Measurements from ENCODE around the gene TTC31.

Gene TTC31

DNA sequence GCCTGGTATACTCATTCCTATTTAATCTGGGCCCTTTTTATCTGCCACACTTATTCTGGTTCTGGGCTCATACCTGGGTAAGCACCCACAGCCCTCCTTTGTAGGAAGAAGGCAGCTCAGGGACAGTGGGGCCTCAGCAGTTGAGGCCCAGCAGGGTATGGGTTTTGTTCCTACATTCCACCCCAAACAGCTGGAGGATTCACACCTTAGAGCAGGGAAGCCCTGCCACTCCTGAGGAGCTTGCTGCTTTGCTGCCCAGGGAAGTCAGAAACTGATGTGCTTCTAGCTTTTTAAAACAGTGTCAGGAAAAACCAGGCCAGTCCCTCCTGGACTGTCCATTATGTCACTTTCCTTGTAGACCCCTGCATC lies 17.7 kb downstream of the TTC31 start:
- no peak overlapping the region for H3K4ac ChIP-seq (ENCODE audit: low read depth, low read length)
- H3K79me1 ChIP-seq (ENCODE audit: low read length): no peaks in the 10 kb centered on the region
- peak; percentile 36 for DNase-seq
- no peak overlapping the region for H3K4me2 ChIP-seq (ENCODE audit: low read length)
- H2BK15ac ChIP-seq (replicated peaks; ENCODE audit: low read depth): no peak overlapping the region
- H2AK5ac ChIP-seq (ENCODE audit: low read length): no peak overlapping the region
- H3K9ac ChIP-seq (ENCODE audit: low read length): no peak overlapping the region
- H2BK5ac ChIP-seq (ENCODE audit: low read length): no peak overlapping the region
- H3K36me3 ChIP-seq (ENCODE audit: control insufficient read depth, insufficient read depth, low read length): no peaks in the 10 kb centered on the region
- H3K23ac ChIP-seq (ENCODE audit: low read length): no peak overlapping the region
- no peaks in the 10 kb centered on the region for H3K79me2 ChIP-seq (ENCODE audit: control insufficient read depth, insufficient read depth, low read length)
- no peak overlapping the region for H3K18ac ChIP-seq (ENCODE audit: low read length)
- no peak overlapping the region for H4K5ac ChIP-seq (ENCODE audit: low read length)
- no peak overlapping the region for H3K56ac ChIP-seq (ENCODE audit: low read length)
- peaks cover 79% of the 10 kb centered on the region for H3K27me3 ChIP-seq (ENCODE audit: insufficient read depth, low read length, poor library complexity)
- H4K8ac ChIP-seq (ENCODE audit: low read depth, low read length): no peak overlapping the region
- H3K27ac ChIP-seq (ENCODE audit: low read depth, low read length): no peak overlapping the region
- H3K4me3 ChIP-seq (ENCODE audit: low read length): no peak overlapping the region
- H3K4me1 ChIP-seq (ENCODE audit: control insufficient read depth, low read depth, low read length): peaks cover 3% of the 10 kb centered on the region
- H2BK120ac ChIP-seq (ENCODE audit: low read depth, low read length): no peak overlapping the region

DNA sequence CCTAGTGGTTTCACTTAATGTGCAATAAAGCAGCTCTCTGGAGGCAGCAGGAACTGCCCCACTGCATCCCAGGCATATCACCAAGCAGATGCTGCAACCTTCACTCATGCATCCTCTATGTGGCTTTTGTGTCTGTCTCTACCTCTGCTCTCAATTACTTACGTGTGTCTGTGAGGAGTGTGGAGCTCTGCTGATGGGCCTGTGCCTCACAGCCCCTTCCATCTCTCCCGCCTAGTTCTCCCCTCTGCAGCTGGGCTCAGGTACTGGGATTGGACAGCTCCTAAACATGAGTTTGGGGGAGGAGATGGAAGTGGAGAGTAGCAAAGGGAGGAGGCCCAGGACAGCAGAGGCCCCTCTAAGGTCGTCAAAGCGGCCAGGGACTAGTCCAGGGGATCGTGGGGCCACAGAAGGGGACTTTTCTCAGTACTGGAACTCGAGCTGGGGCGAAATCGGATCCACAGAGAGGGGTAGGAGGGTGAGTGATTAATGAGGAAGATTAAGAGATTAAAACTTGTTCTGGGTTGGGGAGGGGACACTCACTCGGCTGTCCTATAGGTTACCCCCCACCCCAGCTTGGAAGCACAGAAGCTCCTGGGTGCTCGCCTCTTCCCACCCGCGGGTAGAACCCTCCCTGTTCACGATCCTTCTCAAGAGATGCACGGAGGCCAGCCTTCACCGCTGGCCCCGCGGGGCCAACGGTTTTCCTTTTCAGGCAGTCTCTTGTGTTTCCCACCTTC lies 18.6 kb downstream of the TTC31 start:
- Histone ChIP-seq H3K27ac (ENCODE audit: low read depth, low read length) (no peak overlapping the region), H3K4me1 (ENCODE audit: control insufficient read depth, low read depth, low read length) (peaks cover 3% of the 10 kb centered on the region), H2BK15ac (replicated peaks; ENCODE audit: low read depth) (no peak overlapping the region), H4K8ac (ENCODE audit: low read depth, low read length) (no peak overlapping the region), H2AK5ac (ENCODE audit: low read length) (no peak overlapping the region), H2BK5ac (ENCODE audit: low read length) (no peak overlapping the region), H3K4me3 (ENCODE audit: low read length) (no peak overlapping the region), H3K79me2 (ENCODE audit: control insufficient read depth, insufficient read depth, low read length) (no peaks in the 10 kb centered on the region), H2BK120ac (ENCODE audit: low read depth, low read length) (no peak overlapping the region), H3K18ac (ENCODE audit: low read length) (no peak overlapping the region), H3K56ac (ENCODE audit: low read length) (no peak overlapping the region), H4K5ac (ENCODE audit: low read length) (no peak overlapping the region), H3K9ac (ENCODE audit: low read length) (no peak overlapping the region), H3K4ac (ENCODE audit: low read depth, low read length) (no peak overlapping the region), H3K79me1 (ENCODE audit: low read length) (no peaks in the 10 kb centered on the region), H3K4me2 (ENCODE audit: low read length) (no peak overlapping the region), H3K27me3 (ENCODE audit: insufficient read depth, low read length, poor library complexity) (peaks cover 77% of the 10 kb centered on the region), H3K36me3 (ENCODE audit: control insufficient read depth, insufficient read depth, low read length) (no peaks in the 10 kb centered on the region), H3K23ac (ENCODE audit: low read length) (no peak overlapping the region)
- no CpG with 5 or more reads among the region's 18 CpGs for whole genome bisulfite sequencing (ENCODE audit: extremely low coverage, insufficient coverage, low lambda C conversion rate)
- DNase-seq: peak; percentile 57

DNA sequence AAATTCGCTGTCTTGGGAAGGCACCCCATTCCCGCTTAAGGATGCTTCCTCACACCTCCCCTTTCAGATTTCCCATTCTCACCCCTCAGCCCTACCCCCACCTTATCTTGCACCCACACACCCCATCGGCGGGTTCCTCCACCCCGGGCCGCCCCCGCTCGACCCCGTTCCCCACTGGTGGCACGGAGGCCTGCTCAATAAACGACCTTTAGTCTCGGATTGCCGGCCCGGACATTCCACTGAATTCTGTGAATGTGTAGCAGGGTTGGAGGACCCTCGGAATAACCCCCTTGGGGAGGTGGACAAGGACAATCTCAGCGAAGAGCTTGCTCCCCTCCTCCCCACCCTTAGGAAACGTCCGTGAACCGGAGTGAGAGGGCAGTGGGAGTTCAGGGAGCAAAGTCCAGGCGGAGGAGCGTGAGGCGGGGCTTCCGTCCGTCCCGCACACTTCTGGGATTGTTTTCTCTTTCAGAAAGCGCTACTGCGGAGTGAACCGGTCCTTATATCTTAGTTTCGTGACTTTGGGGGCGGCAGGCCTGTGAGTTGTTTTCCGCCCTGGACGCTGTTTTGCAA lies 19.4 kb downstream of the TTC31 start:
- Histone ChIP-seq H3K4ac (ENCODE audit: low read depth, low read length) (no peak overlapping the region), H3K79me1 (ENCODE audit: low read length) (no peaks in the 10 kb centered on the region), H3K4me3 (ENCODE audit: low read length) (peak overlapping the region; percentile 18), H3K27me3 (ENCODE audit: insufficient read depth, low read length, poor library complexity) (peaks cover 70% of the 10 kb centered on the region), H2BK5ac (ENCODE audit: low read length) (no peak overlapping the region), H4K8ac (ENCODE audit: low read depth, low read length) (no peak overlapping the region), H3K36me3 (ENCODE audit: control insufficient read depth, insufficient read depth, low read length) (no peaks in the 10 kb centered on the region), H4K5ac (ENCODE audit: low read length) (no peak overlapping the region), H3K79me2 (ENCODE audit: control insufficient read depth, insufficient read depth, low read length) (no peaks in the 10 kb centered on the region), H2AK5ac (ENCODE audit: low read length) (no peak overlapping the region), H2BK120ac (ENCODE audit: low read depth, low read length) (no peak overlapping the region), H3K4me1 (ENCODE audit: control insufficient read depth, low read depth, low read length) (peaks cover 7% of the 10 kb centered on the region), H3K4me2 (ENCODE audit: low read length) (peak overlapping the region; percentile 20), H3K9ac (ENCODE audit: low read length) (peak overlapping the region; percentile 46), H3K18ac (ENCODE audit: low read length) (no peak overlapping the region), H3K56ac (ENCODE audit: low read length) (peak overlapping the region; percentile 81), H3K27ac (ENCODE audit: low read depth, low read length) (no peak overlapping the region), H3K23ac (ENCODE audit: low read length) (peak overlapping the region; percentile 48), H2BK15ac (replicated peaks; ENCODE audit: low read depth) (no peak overlapping the region)
- WGBS (ENCODE audit: extremely low coverage, insufficient coverage, low lambda C conversion rate): no CpG with 5 or more reads among the region's 32 CpGs
- DNase-seq: no peak

DNA sequence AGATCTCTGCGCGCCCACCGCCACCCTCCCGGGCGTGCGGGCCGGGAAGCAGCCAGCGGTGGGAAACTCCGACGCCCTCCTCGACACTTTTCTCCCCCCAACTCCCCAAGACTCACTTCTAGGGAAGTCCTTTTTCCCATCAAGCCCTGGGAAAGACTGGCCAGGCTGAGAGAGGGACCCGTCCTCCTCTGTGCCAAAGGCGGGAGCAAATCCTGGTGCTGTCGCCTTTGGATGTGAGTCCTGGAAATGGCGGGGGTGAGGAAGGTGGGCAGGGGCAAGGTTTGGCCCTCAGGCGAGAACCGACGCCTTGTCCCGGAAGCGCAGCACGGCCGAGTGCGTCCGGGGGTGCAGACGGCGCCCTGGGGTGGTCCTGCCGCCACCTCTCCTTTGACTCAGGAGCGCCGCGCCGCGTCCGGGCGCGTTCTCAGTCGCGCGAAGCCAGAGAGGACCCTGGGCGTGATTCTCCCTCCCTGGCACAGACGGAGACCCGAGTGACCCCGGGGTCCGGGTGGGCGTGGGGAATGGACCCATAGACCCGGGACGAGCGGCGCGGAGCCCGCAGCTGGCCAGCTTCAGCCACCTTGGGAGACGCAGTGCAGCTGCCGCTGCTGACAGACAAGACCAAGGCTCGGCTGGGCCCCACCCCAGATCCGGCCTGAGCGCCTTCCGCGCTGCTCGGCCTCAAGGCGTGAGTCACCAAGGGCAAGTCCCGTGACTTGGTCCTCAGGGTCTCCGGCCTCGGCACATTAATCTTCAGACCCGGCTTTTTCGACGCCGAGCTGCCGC lies 20.0 kb downstream of the TTC31 start:
- H3K27ac ChIP-seq (ENCODE audit: low read depth, low read length): no peak overlapping the region
- no peak overlapping the region for H2BK5ac ChIP-seq (ENCODE audit: low read length)
- H3K9ac ChIP-seq (ENCODE audit: low read length): peak overlapping the region; percentile 46
- no peak overlapping the region for H3K23ac ChIP-seq (ENCODE audit: low read length)
- H3K4me3 ChIP-seq (ENCODE audit: low read length): peak overlapping the region; percentile 18
- peak; percentile 78 for DNase-seq
- no CpG with 5 or more reads among the region's 67 CpGs for WGBS (ENCODE audit: extremely low coverage, insufficient coverage, low lambda C conversion rate)
- no peak overlapping the region for H3K4ac ChIP-seq (ENCODE audit: low read depth, low read length)
- no peaks in the 10 kb centered on the region for H3K36me3 ChIP-seq (ENCODE audit: control insufficient read depth, insufficient read depth, low read length)
- H4K8ac ChIP-seq (ENCODE audit: low read depth, low read length): no peak overlapping the region
- no peak overlapping the region for H2AK5ac ChIP-seq (ENCODE audit: low read length)
- peak overlapping the region; percentile 81 for H3K56ac ChIP-seq (ENCODE audit: low read length)
- peak overlapping the region; percentile 20 for H3K4me2 ChIP-seq (ENCODE audit: low read length)
- peak overlapping the region; percentile 22 for H3K18ac ChIP-seq (ENCODE audit: low read length)
- H3K79me2 ChIP-seq (ENCODE audit: control insufficient read depth, insufficient read depth, low read length): no peaks in the 10 kb centered on the region
- no peaks in the 10 kb centered on the region for H3K79me1 ChIP-seq (ENCODE audit: low read length)
- H2BK15ac ChIP-seq (replicated peaks; ENCODE audit: low read depth): no peak overlapping the region
- H2BK120ac ChIP-seq (ENCODE audit: low read depth, low read length): no peak overlapping the region
- H3K27me3 ChIP-seq (ENCODE audit: insufficient read depth, low read length, poor library complexity): peaks cover 63% of the 10 kb centered on the region
- no peak overlapping the region for H4K5ac ChIP-seq (ENCODE audit: low read length)
- peaks cover 7% of the 10 kb centered on the region for H3K4me1 ChIP-seq (ENCODE audit: control insufficient read depth, low read depth, low read length)

DNA sequence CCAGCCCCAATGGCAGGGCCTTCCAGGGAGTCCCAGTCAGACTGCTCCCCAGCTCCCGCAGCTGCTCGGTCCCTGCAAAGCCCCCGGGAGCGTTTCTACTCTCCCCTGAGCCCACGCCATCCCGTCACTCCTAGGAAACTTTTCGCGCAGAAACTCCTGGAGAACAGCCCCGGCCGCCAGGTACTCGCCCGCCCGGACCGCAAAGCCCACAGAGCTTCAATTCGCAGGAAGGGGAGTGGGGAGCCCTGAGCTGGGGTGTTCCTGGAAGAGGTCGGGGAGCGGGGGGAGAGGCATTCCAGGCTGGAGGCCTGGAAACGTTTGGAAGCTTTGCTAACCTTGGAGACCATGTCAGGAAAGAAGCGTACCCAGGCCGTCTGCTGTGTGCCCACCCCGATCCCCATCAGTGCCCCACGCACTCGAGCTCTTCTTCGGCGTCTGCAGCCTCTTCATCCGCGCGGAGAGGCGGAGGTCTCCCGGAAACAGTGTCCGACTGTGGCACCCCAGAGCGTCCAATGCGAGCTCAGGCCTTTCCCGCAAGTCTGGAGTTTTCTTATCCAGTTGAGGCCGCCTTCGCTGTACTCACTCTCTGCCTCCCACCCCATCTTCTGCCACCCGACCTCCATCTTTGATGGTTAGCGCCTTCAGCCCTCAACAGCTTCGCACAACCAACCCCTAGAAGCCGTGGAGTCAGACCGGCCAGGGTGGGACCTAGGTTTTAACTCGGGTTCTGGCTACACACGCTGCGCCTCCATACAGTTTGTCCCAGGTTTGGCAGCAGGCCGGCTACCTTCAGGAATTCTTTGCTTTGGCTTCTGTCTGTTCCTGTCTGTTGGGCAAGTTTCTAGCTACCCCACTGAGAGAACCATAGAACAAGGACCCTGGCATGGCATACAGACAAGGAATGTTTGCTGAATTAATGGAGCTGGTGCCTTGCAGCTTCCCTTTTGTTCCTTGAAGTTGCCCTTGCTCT lies 20.9 kb downstream of the TTC31 start:
- H4K8ac ChIP-seq (ENCODE audit: low read depth, low read length): no peak overlapping the region

More for the DNA sequence above, 20.9 kb downstream of the TTC31 start:
- H3K4me3 ChIP-seq (ENCODE audit: low read length): peak overlapping the region; percentile 14
- H2BK15ac ChIP-seq (replicated peaks; ENCODE audit: low read depth): no peak overlapping the region
- peak overlapping the region; percentile 81 for H3K56ac ChIP-seq (ENCODE audit: low read length)
- peaks cover 56% of the 10 kb centered on the region for H3K27me3 ChIP-seq (ENCODE audit: insufficient read depth, low read length, poor library complexity)
- H3K36me3 ChIP-seq (ENCODE audit: control insufficient read depth, insufficient read depth, low read length): no peaks in the 10 kb centered on the region
- H3K79me2 ChIP-seq (ENCODE audit: control insufficient read depth, insufficient read depth, low read length): no peaks in the 10 kb centered on the region
- no peaks in the 10 kb centered on the region for H3K79me1 ChIP-seq (ENCODE audit: low read length)
- H3K18ac ChIP-seq (ENCODE audit: low read length): peak overlapping the region; percentile 22
- H3K27ac ChIP-seq (ENCODE audit: low read depth, low read length): no peak overlapping the region
- no peak overlapping the region for H3K23ac ChIP-seq (ENCODE audit: low read length)
- H2AK5ac ChIP-seq (ENCODE audit: low read length): no peak overlapping the region
- no peak overlapping the region for H3K4ac ChIP-seq (ENCODE audit: low read depth, low read length)
- no peak overlapping the region for H2BK120ac ChIP-seq (ENCODE audit: low read depth, low read length)
- DNase-seq: no peak
- H3K9ac ChIP-seq (ENCODE audit: low read length): peak overlapping the region; percentile 46
- no peak overlapping the region for H2BK5ac ChIP-seq (ENCODE audit: low read length)
- H4K5ac ChIP-seq (ENCODE audit: low read length): no peak overlapping the region
- peaks cover 6% of the 10 kb centered on the region for H3K4me1 ChIP-seq (ENCODE audit: control insufficient read depth, low read depth, low read length)
- WGBS (ENCODE audit: extremely low coverage, insufficient coverage, low lambda C conversion rate): no CpG with 5 or more reads among the region's 45 CpGs
- H3K4me2 ChIP-seq (ENCODE audit: low read length): peak overlapping the region; percentile 20

Measured in mesendoderm (in vitro differentiated cells).